ENCODE measurements around the gene ASB6.

ASB6 gene

GRCh38 chr9:129685933-129686259 is 43.9 kb upstream of the ASB6 start:
- Histone ChIP-seq H3K36me3 (ENCODE audit: control insufficient read depth, insufficient read depth, low read length) (no peaks in the 10 kb centered on the region), H3K4me1 (no peaks in the 10 kb centered on the region), H3K79me2 (no peaks in the 10 kb centered on the region), H3K27me3 (ENCODE audit: control insufficient read depth, insufficient read depth, low read length) (no peaks in the 10 kb centered on the region), H3K4me3 (ENCODE audit: low read depth, low read length) (no peak overlapping the region), H3K9me3 (ENCODE audit: control insufficient read depth, low read length) (no peaks in the 10 kb centered on the region), H3K4me2 (ENCODE audit: low read length) (no peak overlapping the region), H2AFZ (no peak overlapping the region), H3K27ac (no peak overlapping the region), H3K9ac (no peak overlapping the region)
- TF ChIP-seq, protein P1, sequence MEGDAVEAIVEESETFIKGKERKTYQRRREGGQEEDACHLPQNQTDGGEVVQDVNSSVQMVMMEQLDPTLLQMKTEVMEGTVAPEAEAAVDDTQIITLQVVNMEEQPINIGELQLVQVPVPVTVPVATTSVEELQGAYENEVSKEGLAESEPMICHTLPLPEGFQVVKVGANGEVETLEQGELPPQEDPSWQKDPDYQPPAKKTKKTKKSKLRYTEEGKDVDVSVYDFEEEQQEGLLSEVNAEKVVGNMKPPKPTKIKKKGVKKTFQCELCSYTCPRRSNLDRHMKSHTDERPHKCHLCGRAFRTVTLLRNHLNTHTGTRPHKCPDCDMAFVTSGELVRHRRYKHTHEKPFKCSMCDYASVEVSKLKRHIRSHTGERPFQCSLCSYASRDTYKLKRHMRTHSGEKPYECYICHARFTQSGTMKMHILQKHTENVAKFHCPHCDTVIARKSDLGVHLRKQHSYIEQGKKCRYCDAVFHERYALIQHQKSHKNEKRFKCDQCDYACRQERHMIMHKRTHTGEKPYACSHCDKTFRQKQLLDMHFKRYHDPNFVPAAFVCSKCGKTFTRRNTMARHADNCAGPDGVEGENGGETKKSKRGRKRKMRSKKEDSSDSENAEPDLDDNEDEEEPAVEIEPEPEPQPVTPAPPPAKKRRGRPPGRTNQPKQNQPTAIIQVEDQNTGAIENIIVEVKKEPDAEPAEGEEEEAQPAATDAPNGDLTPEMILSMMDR (IDR thresholded peaks at IDR 0.05), result no peak

DNA sequence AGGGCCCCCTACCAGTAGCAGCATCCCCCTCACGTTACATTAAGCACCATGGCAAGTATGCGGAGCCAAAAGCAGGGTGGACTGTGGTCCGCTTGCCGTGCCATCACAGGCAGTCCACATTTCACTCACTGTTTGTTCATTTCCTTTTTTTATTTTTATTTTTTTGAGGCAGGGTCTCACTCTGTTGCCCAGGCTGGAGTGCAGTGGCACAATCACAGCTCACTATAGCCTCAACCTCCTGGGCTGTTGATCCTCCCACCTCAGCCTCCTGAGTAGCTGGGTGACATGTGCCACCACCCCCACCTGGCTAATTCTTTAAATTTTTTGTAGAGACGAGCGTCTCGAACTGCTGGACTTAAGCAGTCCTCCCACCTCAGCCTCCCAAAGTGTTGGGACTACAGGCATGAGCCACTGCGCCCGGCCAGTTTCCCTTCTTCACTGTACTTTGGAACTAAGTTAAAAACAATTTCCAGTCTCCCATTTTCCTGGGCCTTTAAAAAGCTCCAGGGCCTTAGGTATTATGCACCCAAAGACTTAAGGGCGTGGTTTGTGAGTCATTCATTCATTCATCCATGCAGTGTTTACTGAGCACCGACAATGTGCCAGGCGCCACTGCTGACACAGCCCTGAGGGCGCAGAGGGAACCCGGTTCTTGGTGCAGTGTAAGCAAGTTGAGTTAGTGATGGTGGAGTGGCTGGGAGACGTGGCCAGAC is 43.4 kb upstream of the ASB6 start:
- Histone ChIP-seq H3K4me2 (ENCODE audit: low read length) (no peak overlapping the region), H3K79me2 (no peaks in the 10 kb centered on the region), H3K4me3 (ENCODE audit: low read depth, low read length) (no peak overlapping the region), H2AFZ (no peak overlapping the region), H3K27ac (no peak overlapping the region), H3K9me3 (ENCODE audit: control insufficient read depth, low read length) (no peaks in the 10 kb centered on the region), H3K27me3 (ENCODE audit: control insufficient read depth, insufficient read depth, low read length) (no peaks in the 10 kb centered on the region), H3K36me3 (ENCODE audit: control insufficient read depth, insufficient read depth, low read length) (no peaks in the 10 kb centered on the region), H3K9ac (no peak overlapping the region), H3K4me1 (no peaks in the 10 kb centered on the region)
- TF ChIP-seq, protein P1 (IDR thresholded peaks at IDR 0.05), result no peak

DNA sequence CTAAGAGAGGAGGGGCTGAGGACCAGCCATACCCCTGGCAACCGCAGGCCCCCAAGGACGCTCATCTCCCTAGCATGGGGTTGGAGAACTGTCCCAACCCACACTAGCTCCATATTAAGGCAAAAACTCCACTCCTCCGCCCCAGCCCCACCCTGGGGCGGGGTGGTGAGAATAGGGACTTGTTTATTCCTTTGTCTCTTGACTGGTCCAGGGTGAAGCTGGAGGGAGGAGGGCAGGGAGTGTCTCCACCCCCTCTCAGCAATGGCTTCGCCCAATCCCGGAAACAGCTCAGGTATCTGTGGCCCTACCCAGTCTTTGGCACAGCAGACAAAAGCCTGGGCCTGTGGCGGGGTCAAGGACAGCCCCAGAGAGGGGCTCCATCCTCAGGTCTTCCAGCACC is 40.4 kb upstream of the ASB6 start:
- Histone ChIP-seq H3K4me1 (no peaks in the 10 kb centered on the region), H2AFZ (no peak overlapping the region), H3K79me2 (no peaks in the 10 kb centered on the region), H3K27me3 (ENCODE audit: control insufficient read depth, insufficient read depth, low read length) (no peaks in the 10 kb centered on the region), H3K27ac (no peak overlapping the region), H3K4me3 (ENCODE audit: low read depth, low read length) (no peak overlapping the region), H3K9ac (no peak overlapping the region), H3K4me2 (ENCODE audit: low read length) (no peak overlapping the region), H3K36me3 (ENCODE audit: control insufficient read depth, insufficient read depth, low read length) (no peaks in the 10 kb centered on the region), H3K9me3 (ENCODE audit: control insufficient read depth, low read length) (no peaks in the 10 kb centered on the region)
- TF ChIP-seq, protein P1 (IDR thresholded peaks at IDR 0.05), result no peak

GRCh38 chr9:129681924-129682323 is 40.0 kb upstream of the ASB6 start:
- H3K4me1 ChIP-seq, result no peaks in the 10 kb centered on the region
- TF ChIP-seq, protein P1 (IDR thresholded peaks at IDR 0.05), result no peak
- H2AFZ ChIP-seq, result no peak overlapping the region
- H3K27me3 ChIP-seq (ENCODE audit: control insufficient read depth, insufficient read depth, low read length), result no peaks in the 10 kb centered on the region
- H3K36me3 ChIP-seq (ENCODE audit: control insufficient read depth, insufficient read depth, low read length), result no peaks in the 10 kb centered on the region
- no peaks in the 10 kb centered on the region for H3K79me2 ChIP-seq
- H3K9me3 ChIP-seq (ENCODE audit: control insufficient read depth, low read length), result no peaks in the 10 kb centered on the region
- H3K9ac ChIP-seq, result no peak overlapping the region
- no peak overlapping the region for H3K4me3 ChIP-seq (ENCODE audit: low read depth, low read length)
- no peak overlapping the region for H3K27ac ChIP-seq
- no peak overlapping the region for H3K4me2 ChIP-seq (ENCODE audit: low read length)

- Histone ChIP-seq H3K27ac (no peak overlapping the region), H3K79me2 (no peaks in the 10 kb centered on the region), H3K36me3 (ENCODE audit: control insufficient read depth, insufficient read depth, low read length) (no peaks in the 10 kb centered on the region), H3K9ac (no peak overlapping the region), H3K27me3 (ENCODE audit: control insufficient read depth, insufficient read depth, low read length) (no peaks in the 10 kb centered on the region), H3K4me3 (ENCODE audit: low read depth, low read length) (no peak overlapping the region), H3K9me3 (ENCODE audit: control insufficient read depth, low read length) (no peaks in the 10 kb centered on the region), H3K4me1 (no peaks in the 10 kb centered on the region), H2AFZ (no peak overlapping the region), H3K4me2 (ENCODE audit: low read length) (no peak overlapping the region)
- TF ChIP-seq, protein P1 (IDR thresholded peaks at IDR 0.05), result no peak
Observed at GRCh38 chr9:129679537-129679936, 37.6 kb upstream of the ASB6 start.

Measured in parathyroid adenoma (tissue), 2 donors.